Colonic mucosa (tissue), 4 donors: ENCODE measurements around the gene OPCML. TPM values are rescaled to one million over a fixed set of nuclear protein-coding genes. Genes with fewer than 3 reads are reported as not detected.

ENCODE experiments used
- DNase-seq: peaks from one replicate; pipeline ENCODE4 v3.0.0-alpha.2; 2020
- H3K27ac ChIP-seq: fragments of 200-600 bp; one replicate; pipeline ENCODE4 v1.8.0; 2021
- H3K27me3 ChIP-seq: fragments of 200-600 bp; one replicate; pipeline ENCODE4 v1.8.0; 2021
- H3K36me3 ChIP-seq: fragments of 200-600 bp; one replicate; pipeline ENCODE4 v1.8.0; 2021
- H3K4me1 ChIP-seq: fragments of 200-600 bp; one replicate; pipeline ENCODE4 v1.8.0; 2021; ENCODE audit warnings: mild to moderate bottlenecking
- H3K4me3 ChIP-seq: fragments of 200-600 bp; one replicate; pipeline ENCODE4 v1.8.0; 2021
- H3K9ac ChIP-seq, 2 donors: one replicate each; pipeline ENCODE4 v1.7.0; 2013; ENCODE audit warnings: control low read depth in 2 of 2, low read depth in 2 of 2, low read length in 2 of 2
- H3K9me3 ChIP-seq: fragments of 200-600 bp; one replicate; pipeline ENCODE4 v1.8.0; 2021
- CTCF ChIP-seq: fragments of 200-600 bp; IDR thresholded peaks from one replicate; pipeline ENCODE4 v1.8.0; 2022; ENCODE audit warnings: antibody characterized with exemption, mild to moderate bottlenecking
- intact Hi-C: fragments of 100-400 bp; cut with DNase I; formaldehyde crosslinking; loops from one replicate; pipeline ENCODE4 v1.14.1; 2022
- total RNA-seq, 2 donors: library from RNA; stranded (reverse); fragmentation: NEBNext Ultra II Directional in 1 of 2; extraction: Animal tissue kit (Norgen Biotek cat#: 25700) in 1 of 2; gene quantifications; one replicate each; pipeline ENCODE4 v1.2.1, GENCODE V29; 2021
- donor health status: healthy.
- donor health status: DM: no; HTN: no; CAD: no.
- donor health status: DM: no; HTN: no; CAD: no.

OPCML gene
- total RNA-seq, 2 donors from 2014 or later: 0.08 TPM; not detected in 1

- Histone ChIP-seq H3K36me3 (no peaks in the 10 kb centered on the region), H3K9ac (no peak overlapping the region), H3K4me1 (no peaks in the 10 kb centered on the region), H3K27me3 (no peaks in the 10 kb centered on the region), H3K27ac (no peak overlapping the region), H3K4me3 (no peak overlapping the region), H3K9me3 (no peaks in the 10 kb centered on the region)
- TF ChIP-seq CTCF: no peak
- intact Hi-C loops: no loop called here
- no peak for DNase-seq
Measured at GRCh38 chr11:132898021-132898420, 634.3 kb downstream of the OPCML start.

- Histone ChIP-seq H3K9me3 (no peaks in the 10 kb centered on the region), H3K27ac (no peak overlapping the region), H3K4me1 (no peaks in the 10 kb centered on the region), H3K9ac (no peak overlapping the region), H3K27me3 (no peaks in the 10 kb centered on the region), H3K36me3 (no peaks in the 10 kb centered on the region), H3K4me3 (no peak overlapping the region)
- TF ChIP-seq CTCF: no peak
- DNase-seq: no peak
- intact Hi-C loops: no loop called here
Measured at GRCh38 chr11:132895340-132895739, 637.0 kb downstream of the OPCML start.

- Histone ChIP-seq H3K27ac (no peak overlapping the region), H3K36me3 (no peaks in the 10 kb centered on the region), H3K4me1 (no peaks in the 10 kb centered on the region), H3K27me3 (no peaks in the 10 kb centered on the region), H3K9me3 (no peaks in the 10 kb centered on the region), H3K9ac (no peak overlapping the region), H3K4me3 (no peak overlapping the region)
- DNase-seq: no peak
- no peak for TF ChIP-seq CTCF
- intact Hi-C loops: no loop called here
Measured at GRCh38 chr11:132894606-132895005, 637.7 kb downstream of the OPCML start.

- Histone ChIP-seq H3K36me3 (no peaks in the 10 kb centered on the region), H3K4me3 (no peak overlapping the region), H3K4me1 (no peaks in the 10 kb centered on the region), H3K27ac (no peak overlapping the region), H3K9ac (no peak overlapping the region), H3K9me3 (no peaks in the 10 kb centered on the region), H3K27me3 (no peaks in the 10 kb centered on the region)
- TF ChIP-seq CTCF: no peak
- no peak for DNase-seq
- intact Hi-C loops: no loop called here
Measured at GRCh38 chr11:132892876-132893275, 639.4 kb downstream of the OPCML start.

GRCh38 chr11:132888226-132888625 is 644.1 kb downstream of the OPCML start:
- H3K4me1 ChIP-seq: no peaks in the 10 kb centered on the region
- no peak overlapping the region for H3K9ac ChIP-seq
- no peak overlapping the region for H3K4me3 ChIP-seq
- H3K36me3 ChIP-seq: no peaks in the 10 kb centered on the region
- no peaks in the 10 kb centered on the region for H3K27me3 ChIP-seq
- no peak overlapping the region for H3K27ac ChIP-seq
- DNase-seq: no peak
- no peaks in the 10 kb centered on the region for H3K9me3 ChIP-seq
- no peak for TF ChIP-seq CTCF
- intact Hi-C loops: no loop called here

GRCh38 chr11:132886335-132886734 is 646.0 kb downstream of the OPCML start:
- no peaks in the 10 kb centered on the region for H3K27me3 ChIP-seq
- H3K9ac ChIP-seq: no peak overlapping the region
- H3K27ac ChIP-seq: no peak overlapping the region
- no peak overlapping the region for H3K4me3 ChIP-seq
- intact Hi-C loops: no loop called here
- H3K4me1 ChIP-seq: no peaks in the 10 kb centered on the region
- H3K36me3 ChIP-seq: no peaks in the 10 kb centered on the region
- no peak for DNase-seq
- TF ChIP-seq CTCF: no peak
- no peaks in the 10 kb centered on the region for H3K9me3 ChIP-seq
